ENCODE results near the gene ARHGAP42.
"Not testable (repeated sequence)": the region's sequence is repeated elsewhere in the genome, so short reads cannot be mapped to it uniquely, and the experiment has no call there.

ARHGAP42 gene

GRCh38 chr11:100889758-100890157 is 202.7 kb downstream of the ARHGAP42 start:
- H3K9me3 ChIP-seq (ENCODE audit: control insufficient read depth, low read length): no peaks in the 10 kb centered on the region
- 100% methylated on average over 1 of the region's 2 CpGs for WGBS, 2 experiments (ENCODE audit: insufficient coverage in 2 of 2)
- no peaks in the 10 kb centered on the region for H3K36me3 ChIP-seq (ENCODE audit: control insufficient read depth, insufficient read depth, low read length)
- H3K4me1 ChIP-seq (ENCODE audit: control insufficient read depth, insufficient read depth, low read length, poor library complexity, severe bottlenecking): peaks cover 15% of the 10 kb centered on the region
- H3K27ac ChIP-seq (ENCODE audit: low read depth, low read length, severe bottlenecking): no peak overlapping the region
- no peak overlapping the region for H3K4me3 ChIP-seq (ENCODE audit: extremely low read depth, insufficient read depth, low read length, poor library complexity, severe bottlenecking)

GRCh38 chr11:100890789-100891188 is 203.7 kb downstream of the ARHGAP42 start:
- Histone ChIP-seq H3K4me1 (ENCODE audit: control insufficient read depth, insufficient read depth, low read length, poor library complexity, severe bottlenecking) (peaks cover 15% of the 10 kb centered on the region), H3K27ac (ENCODE audit: low read depth, low read length, severe bottlenecking) (peak overlapping the region; percentile 51), H3K9me3 (ENCODE audit: control insufficient read depth, low read length) (no peaks in the 10 kb centered on the region), H3K36me3 (ENCODE audit: control insufficient read depth, insufficient read depth, low read length) (no peaks in the 10 kb centered on the region), H3K4me3 (ENCODE audit: extremely low read depth, insufficient read depth, low read length, poor library complexity, severe bottlenecking) (no peak overlapping the region)
- WGBS, 2 experiments (ENCODE audit: insufficient coverage in 2 of 2): 20 to 31% methylated on average over 1 to 3 of the region's 3 CpGs

DNA sequence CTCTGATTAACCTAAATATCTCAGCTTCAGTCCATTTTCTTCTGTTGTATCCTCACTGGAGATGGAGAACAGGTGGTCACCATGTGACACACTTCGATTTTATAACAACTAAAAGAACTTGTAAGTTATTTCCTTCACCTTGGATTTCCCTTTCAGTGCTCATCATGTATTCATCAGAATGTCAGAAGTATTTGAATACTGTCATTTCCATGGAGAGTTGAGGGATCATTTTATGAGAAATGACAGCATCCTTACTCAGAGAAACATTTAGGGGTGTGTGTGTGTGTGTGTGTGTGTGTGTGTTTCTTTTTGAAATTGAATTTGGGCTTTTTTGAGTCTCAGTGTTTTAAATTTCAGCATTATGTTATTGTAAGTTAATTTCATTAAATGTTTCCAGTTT is 205.8 kb downstream of the ARHGAP42 start:
- no CpG with 5 or more reads among the region's 1 CpG for WGBS, 2 experiments (ENCODE audit: insufficient coverage in 2 of 2)
- H3K4me3 ChIP-seq (ENCODE audit: extremely low read depth, insufficient read depth, low read length, poor library complexity, severe bottlenecking): no peak overlapping the region

GRCh38 chr11:100895449-100895848 is 208.4 kb downstream of the ARHGAP42 start:
- WGBS, 2 experiments (ENCODE audit: insufficient coverage in 2 of 2): no CpG with 5 or more reads among the region's 1 CpG
- Histone ChIP-seq H3K4me3 (ENCODE audit: extremely low read depth, insufficient read depth, low read length, poor library complexity, severe bottlenecking) (no peak overlapping the region), H3K9me3 (ENCODE audit: control insufficient read depth, low read length) (no peaks in the 10 kb centered on the region), H3K36me3 (ENCODE audit: control insufficient read depth, insufficient read depth, low read length) (no peaks in the 10 kb centered on the region), H3K4me1 (ENCODE audit: control insufficient read depth, insufficient read depth, low read length, poor library complexity, severe bottlenecking) (peaks cover 10% of the 10 kb centered on the region), H3K27ac (ENCODE audit: low read depth, low read length, severe bottlenecking) (no peak overlapping the region)

More for the DNA sequence above, 205.8 kb downstream of the ARHGAP42 start:
- peaks cover 15% of the 10 kb centered on the region for H3K4me1 ChIP-seq (ENCODE audit: control insufficient read depth, insufficient read depth, low read length, poor library complexity, severe bottlenecking)
- no peaks in the 10 kb centered on the region for H3K36me3 ChIP-seq (ENCODE audit: control insufficient read depth, insufficient read depth, low read length)
- H3K27ac ChIP-seq (ENCODE audit: low read depth, low read length, severe bottlenecking): no peak overlapping the region
- no peaks in the 10 kb centered on the region for H3K9me3 ChIP-seq (ENCODE audit: control insufficient read depth, low read length)

DNA sequence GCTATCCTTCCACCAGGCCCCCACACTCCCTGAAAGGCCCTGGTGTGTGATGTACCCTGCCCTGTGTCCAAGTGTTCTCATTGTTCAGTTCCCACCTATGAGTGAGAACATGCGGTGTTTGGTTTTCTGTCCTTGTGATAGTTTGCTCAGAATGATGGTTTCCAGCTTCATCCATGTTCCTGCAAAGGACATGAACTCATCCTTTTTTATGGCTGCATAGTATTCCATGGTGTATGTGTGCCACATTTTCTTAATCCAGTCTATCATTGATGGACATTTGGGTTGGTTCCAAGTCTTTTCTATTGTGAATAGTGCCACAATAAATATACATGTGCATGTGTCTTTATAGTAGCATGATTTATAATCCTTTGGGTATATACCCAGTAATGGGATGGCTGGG is 208.9 kb downstream of the ARHGAP42 start:
- not testable (repeated sequence) for H3K4me1 ChIP-seq (ENCODE audit: control insufficient read depth, insufficient read depth, low read length, poor library complexity, severe bottlenecking); H3K27ac ChIP-seq (ENCODE audit: low read depth, low read length, severe bottlenecking); H3K9me3 ChIP-seq (ENCODE audit: control insufficient read depth, low read length); H3K4me3 ChIP-seq (ENCODE audit: extremely low read depth, insufficient read depth, low read length, poor library complexity, severe bottlenecking); H3K36me3 ChIP-seq (ENCODE audit: control insufficient read depth, insufficient read depth, low read length)
- whole genome bisulfite sequencing, 2 experiments (ENCODE audit: insufficient coverage in 2 of 2): no CpG with 5 or more reads among the region's 1 CpG

DNA sequence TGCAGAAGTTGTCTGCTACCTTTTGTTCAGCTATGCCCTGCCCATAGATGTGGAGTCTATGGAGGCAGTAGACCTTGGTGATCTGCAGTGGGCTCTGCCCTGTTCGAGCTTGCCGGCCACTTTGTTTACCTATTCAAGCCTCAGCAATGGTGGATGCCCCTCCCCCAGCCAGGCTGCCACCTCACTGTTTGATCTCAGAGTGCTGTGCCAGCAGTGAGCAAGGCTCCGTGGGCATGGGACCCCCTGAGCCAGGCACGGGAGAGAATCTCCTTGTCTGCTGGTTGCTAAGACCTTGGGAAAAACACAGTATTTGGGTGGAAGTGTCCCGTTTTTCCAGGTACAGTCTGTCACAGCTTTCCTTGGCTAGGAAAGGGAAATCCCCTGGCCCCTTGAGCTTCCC is 214.4 kb downstream of the ARHGAP42 start:
- not testable (repeated sequence) for H3K36me3 ChIP-seq (ENCODE audit: control insufficient read depth, insufficient read depth, low read length); H3K27ac ChIP-seq (ENCODE audit: low read depth, low read length, severe bottlenecking); H3K9me3 ChIP-seq (ENCODE audit: control insufficient read depth, low read length); H3K4me1 ChIP-seq (ENCODE audit: control insufficient read depth, insufficient read depth, low read length, poor library complexity, severe bottlenecking); H3K4me3 ChIP-seq (ENCODE audit: extremely low read depth, insufficient read depth, low read length, poor library complexity, severe bottlenecking)
- WGBS, 2 experiments (ENCODE audit: insufficient coverage in 2 of 2): 84 to 91% methylated on average over 3 to 5 of the region's 5 CpGs

GRCh38 chr11:100902454-100903141 is 215.5 kb downstream of the ARHGAP42 start:
- Histone ChIP-seq H3K36me3 (ENCODE audit: control insufficient read depth, insufficient read depth, low read length) (peaks cover 4% of the 10 kb centered on the region), H3K27ac (ENCODE audit: low read depth, low read length, severe bottlenecking) (no peak overlapping the region), H3K9me3 (ENCODE audit: control insufficient read depth, low read length) (no peaks in the 10 kb centered on the region), H3K4me1 (ENCODE audit: control insufficient read depth, insufficient read depth, low read length, poor library complexity, severe bottlenecking) (no peaks in the 10 kb centered on the region), H3K4me3 (ENCODE audit: extremely low read depth, insufficient read depth, low read length, poor library complexity, severe bottlenecking) (no peak overlapping the region)
- 93 to 96% methylated on average over 4 to 5 of the region's 7 CpGs for WGBS, 2 experiments (ENCODE audit: insufficient coverage in 2 of 2)

GRCh38 chr11:100903284-100903683 is 216.2 kb downstream of the ARHGAP42 start:
- WGBS, 2 experiments (ENCODE audit: insufficient coverage in 2 of 2): 86% methylated on average over 1 of the region's 1 CpG; no CpG with 5 or more reads in 1 of the 2 experiments
- Histone ChIP-seq H3K4me1 (ENCODE audit: control insufficient read depth, insufficient read depth, low read length, poor library complexity, severe bottlenecking) (no peaks in the 10 kb centered on the region), H3K4me3 (ENCODE audit: extremely low read depth, insufficient read depth, low read length, poor library complexity, severe bottlenecking) (no peak overlapping the region), H3K36me3 (ENCODE audit: control insufficient read depth, insufficient read depth, low read length) (peaks cover 4% of the 10 kb centered on the region), H3K9me3 (ENCODE audit: control insufficient read depth, low read length) (no peaks in the 10 kb centered on the region), H3K27ac (ENCODE audit: low read depth, low read length, severe bottlenecking) (no peak overlapping the region)

- H3K4me1 ChIP-seq (ENCODE audit: control insufficient read depth, insufficient read depth, low read length, poor library complexity, severe bottlenecking): no peaks in the 10 kb centered on the region
- no peak overlapping the region for H3K27ac ChIP-seq (ENCODE audit: low read depth, low read length, severe bottlenecking)
- 90 to 92% methylated on average over 11 to 13 of the region's 13 CpGs for WGBS, 2 experiments (ENCODE audit: insufficient coverage in 2 of 2)
- no peaks in the 10 kb centered on the region for H3K9me3 ChIP-seq (ENCODE audit: control insufficient read depth, low read length)
- H3K36me3 ChIP-seq (ENCODE audit: control insufficient read depth, insufficient read depth, low read length): peaks cover 4% of the 10 kb centered on the region
- H3K4me3 ChIP-seq (ENCODE audit: extremely low read depth, insufficient read depth, low read length, poor library complexity, severe bottlenecking): no peak overlapping the region
Observed at GRCh38 chr11:100905684-100906083, 218.6 kb downstream of the ARHGAP42 start.

DNA sequence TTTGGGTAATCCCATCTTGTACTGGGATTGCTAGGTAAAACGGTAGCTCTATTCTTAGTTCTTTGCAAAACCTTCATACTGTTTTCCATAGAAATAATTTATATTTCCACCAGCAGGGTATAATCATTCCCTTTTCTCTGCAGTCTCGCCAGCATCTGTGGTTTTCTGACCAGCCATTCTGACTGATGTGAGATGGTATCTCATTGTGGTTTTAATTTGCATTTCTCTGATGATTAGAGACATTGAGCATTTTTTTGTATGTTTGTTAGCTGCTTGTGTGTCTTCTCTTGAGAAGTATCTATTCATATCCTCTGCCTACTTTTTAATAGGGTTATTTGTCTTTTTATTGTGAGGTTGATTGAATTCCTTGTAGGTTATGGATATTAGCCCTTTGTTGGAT is 221.7 kb downstream of the ARHGAP42 start:
- 83% methylated on average over 1 of the region's 2 CpGs; no CpG with 5 or more reads in 1 of the 2 experiments for WGBS, 2 experiments (ENCODE audit: insufficient coverage in 2 of 2)
- no peak overlapping the region for H3K27ac ChIP-seq (ENCODE audit: low read depth, low read length, severe bottlenecking)
- H3K9me3 ChIP-seq (ENCODE audit: control insufficient read depth, low read length): no peaks in the 10 kb centered on the region
- H3K36me3 ChIP-seq (ENCODE audit: control insufficient read depth, insufficient read depth, low read length): peaks cover 4% of the 10 kb centered on the region
- H3K4me3 ChIP-seq (ENCODE audit: extremely low read depth, insufficient read depth, low read length, poor library complexity, severe bottlenecking): no peak overlapping the region
- H3K4me1 ChIP-seq (ENCODE audit: control insufficient read depth, insufficient read depth, low read length, poor library complexity, severe bottlenecking): no peaks in the 10 kb centered on the region

- no CpG with 5 or more reads among the region's 1 CpG for WGBS, 2 experiments (ENCODE audit: insufficient coverage in 2 of 2)
- H3K27ac ChIP-seq (ENCODE audit: low read depth, low read length, severe bottlenecking): no peak overlapping the region
- H3K9me3 ChIP-seq (ENCODE audit: control insufficient read depth, low read length): no peaks in the 10 kb centered on the region
- no peaks in the 10 kb centered on the region for H3K4me1 ChIP-seq (ENCODE audit: control insufficient read depth, insufficient read depth, low read length, poor library complexity, severe bottlenecking)
- no peak overlapping the region for H3K4me3 ChIP-seq (ENCODE audit: extremely low read depth, insufficient read depth, low read length, poor library complexity, severe bottlenecking)
- peaks cover 4% of the 10 kb centered on the region for H3K36me3 ChIP-seq (ENCODE audit: control insufficient read depth, insufficient read depth, low read length)
Observed at GRCh38 chr11:100910808-100911207, 223.7 kb downstream of the ARHGAP42 start.

Data from mesodermal cell (in vitro differentiated cells).